H9 (cell line): ENCODE results near the gene TEX26. TPM values are rescaled to one million over a fixed set of nuclear protein-coding genes. Genes with fewer than 3 reads are reported as not detected.

Source experiments
- DNase-seq: peaks from one replicate; pipeline ENCODE4 v3.0.0-alpha.2; 2017
- H2AFZ ChIP-seq: one replicate; pipeline ENCODE4 v1.6.1; 2013; ENCODE audit warnings: mild to moderate bottlenecking, low read length, control low read depth, moderate library complexity
- H2AK5ac ChIP-seq: 2 replicates; pipeline ENCODE4 v1.6.1; 2013; ENCODE audit warnings: low read length, control low read depth, mixed read lengths; ENCODE audit not compliant: insufficient read length
- H2BK120ac ChIP-seq: one replicate; pipeline ENCODE4 v1.6.1; 2013; ENCODE audit warnings: low read depth, mild to moderate bottlenecking, low read length, control low read depth, inconsistent platforms; ENCODE audit not compliant: poor library complexity, severe bottlenecking
- H2BK12ac ChIP-seq: 2 replicates; pipeline ENCODE4 v1.6.1; 2013; ENCODE audit warnings: low read length, control low read depth, mixed read lengths, low read depth; ENCODE audit not compliant: insufficient read length
- H2BK15ac ChIP-seq: 2 replicates; pipeline ENCODE4 v1.6.1; 2013; ENCODE audit warnings: low read depth, low read length, control low read depth
- H2BK20ac ChIP-seq: one replicate; pipeline ENCODE4 v1.6.1; 2013; ENCODE audit warnings: low read depth, mild to moderate bottlenecking, low read length, control low read depth, inconsistent platforms; ENCODE audit not compliant: poor library complexity, severe bottlenecking
- H2BK5ac ChIP-seq: 2 replicates; pipeline ENCODE4 v1.6.1; 2013; ENCODE audit warnings: low read length, control low read depth, mixed read lengths; ENCODE audit not compliant: insufficient read length
- H3K14ac ChIP-seq: 2 replicates; pipeline ENCODE4 v1.6.1; 2013; ENCODE audit warnings: low read length, control low read depth; ENCODE audit not compliant: insufficient read depth
- H3K18ac ChIP-seq: 2 replicates; pipeline ENCODE4 v1.6.1; 2013; ENCODE audit warnings: low read depth, mild to moderate bottlenecking, mixed read lengths, low read length, control low read depth; ENCODE audit not compliant: insufficient read length
- H3K23ac ChIP-seq: 2 replicates; pipeline ENCODE4 v1.6.1; 2013; ENCODE audit warnings: low read length, control low read depth, mixed read lengths, low read depth; ENCODE audit not compliant: insufficient read length
- H3K23me2 ChIP-seq: 2 replicates; pipeline ENCODE4 v1.6.1; 2013; ENCODE audit warnings: low read depth, mild to moderate bottlenecking, mixed read lengths, low read length, control low read depth; ENCODE audit not compliant: insufficient read length, poor library complexity, severe bottlenecking
- H3K27ac ChIP-seq: 2 replicates; pipeline ENCODE4 v1.5.1; 2013; ENCODE audit warnings: low read length, control low read depth, mixed read lengths, low read depth; ENCODE audit not compliant: insufficient read length
- H3K27me3 ChIP-seq: 2 replicates; pipeline ENCODE4 v1.6.1; 2013; ENCODE audit warnings: low read length, control low read depth, inconsistent platforms; ENCODE audit not compliant: insufficient read depth
- H3K4ac ChIP-seq: 2 replicates; pipeline ENCODE4 v1.6.1; 2013; ENCODE audit warnings: low read depth, mild to moderate bottlenecking, control low read depth, inconsistent platforms, low read length, moderate library complexity
- H3K4me1 ChIP-seq: 2 replicates; pipeline ENCODE4 v1.6.1; 2013; ENCODE audit warnings: low read length, control low read depth, inconsistent platforms; ENCODE audit not compliant: insufficient read depth
- H3K4me2 ChIP-seq: 2 replicates; pipeline ENCODE4 v1.6.1; 2013; ENCODE audit warnings: low read length, control low read depth, mixed read lengths; ENCODE audit not compliant: insufficient read length, insufficient read depth
- H3K56ac ChIP-seq: 2 replicates; pipeline ENCODE4 v1.6.1; 2013; ENCODE audit warnings: low read depth, mild to moderate bottlenecking, mixed read lengths, low read length, control low read depth; ENCODE audit not compliant: insufficient read length
- H3K79me1 ChIP-seq: 2 replicates; pipeline ENCODE4 v1.6.1; 2013; ENCODE audit warnings: low read depth, mild to moderate bottlenecking, moderate library complexity, low read length, control low read depth, inconsistent platforms; ENCODE audit not compliant: insufficient read depth, poor library complexity, severe bottlenecking
- H3K79me2 ChIP-seq: 2 replicates; pipeline ENCODE4 v1.6.1; 2013; ENCODE audit warnings: low read length, control low read depth, inconsistent platforms; ENCODE audit not compliant: insufficient read depth
- H3K9ac ChIP-seq: 2 replicates; pipeline ENCODE4 v1.6.1; 2013; ENCODE audit warnings: low read length, control low read depth, mixed read lengths; ENCODE audit not compliant: insufficient read length; ENCODE audit errors: extremely low read depth
- H3K9me3 ChIP-seq: one replicate; pipeline ENCODE4 v1.6.1; 2013; ENCODE audit warnings: low read depth, low read length, inconsistent platforms; ENCODE audit not compliant: control insufficient read depth
- H3T11ph ChIP-seq: one replicate; pipeline ENCODE4 v1.6.1; 2013; ENCODE audit warnings: mild to moderate bottlenecking, low read length, control low read depth, inconsistent platforms
- H4K20me1 ChIP-seq: one replicate; pipeline ENCODE4 v1.6.1; 2013; ENCODE audit not compliant: control insufficient read depth, insufficient read length, insufficient read depth
- H4K5ac ChIP-seq: 2 replicates; pipeline ENCODE4 v1.6.1; 2013; ENCODE audit warnings: low read depth, mild to moderate bottlenecking, mixed read lengths, low read length, control low read depth; ENCODE audit not compliant: insufficient read length
- H4K8ac ChIP-seq: replicated peaks from 2 replicates; pipeline ENCODE4 v1.6.1; 2013; ENCODE audit warnings: low read length, control low read depth, mixed read lengths, low read depth; ENCODE audit not compliant: insufficient read length
- H4K91ac ChIP-seq: 2 replicates; pipeline ENCODE4 v1.6.1; 2013; ENCODE audit warnings: low read depth, mild to moderate bottlenecking, moderate library complexity, mixed read lengths, low read length, control low read depth; ENCODE audit not compliant: insufficient read length
- H3K27ac Mint-ChIP-seq, 3 experiments: 2 replicates in 2 of 3; 3 replicates in 1 of 3; pipeline ENCODE4 v1.8.0; 2020 to 2021; ENCODE audit warnings: mixed read lengths in 3 of 3, mild to moderate bottlenecking in 1 of 3, moderate library complexity in 1 of 3
- H3K27me3 Mint-ChIP-seq: 2 replicates; pipeline ENCODE4 v1.8.0; 2021; ENCODE audit warnings: low read depth, mild to moderate bottlenecking, moderate library complexity, mixed read lengths
- H3K36me3 Mint-ChIP-seq, 3 experiments: 2 replicates in 2 of 3; 3 replicates in 1 of 3; pipeline ENCODE4 v1.8.0; 2020 to 2021; ENCODE audit warnings: low read depth in 3 of 3, mixed read lengths in 3 of 3; ENCODE audit not compliant: insufficient read depth in 1 of 3
- H3K4me1 Mint-ChIP-seq, 2 experiments: 2 replicates each; pipeline ENCODE4 v1.8.0; 2020; ENCODE audit warnings: mixed read lengths in 2 of 2
- H3K4me3 Mint-ChIP-seq, 2 experiments: 2 replicates in 1 of 2; 3 replicates in 1 of 2; pipeline ENCODE4 v1.8.0; 2020 to 2021; ENCODE audit warnings: mild to moderate bottlenecking in 2 of 2, mixed read lengths in 2 of 2, moderate library complexity in 1 of 2
- H3K9me3 Mint-ChIP-seq, 2 experiments: 2 replicates in 1 of 2; 3 replicates in 1 of 2; pipeline ENCODE4 v1.8.0; 2020; ENCODE audit warnings: mild to moderate bottlenecking in 2 of 2, mixed read lengths in 2 of 2, moderate library complexity in 1 of 2
- WGBS: extraction: QIAGEN DNeasy Blood & Tissue Kit; methylation state at CpG from one replicate; pipeline ENCODE4 v1.1.7; 2013; ENCODE audit warnings: missing lambda C conversion rate, low lambda C conversion rate, mixed read lengths; ENCODE audit not compliant: insufficient read length; ENCODE audit errors: extremely low coverage; 5-methylcytosine and 5-hydroxymethylcytosine counted together
- total RNA-seq: library from RNA; stranded (reverse); gene quantifications from 2 replicates; pipeline ENCODE4 v1.2.1, GENCODE V29; 2021
- TF ChIP-seq, protein P1 (sequence below): fragments of 200-600 bp; sonication (generic); conservative IDR thresholded peaks from 3 replicates; pipeline ENCODE4 v1.8.0; 2021; ENCODE audit warnings: antibody characterized with exemption, mild to moderate bottlenecking

TEX26 gene
- total RNA-seq, 1 experiment from 2014 or later = not detected

- H2AFZ ChIP-seq = no peak overlapping the region
Observed at GRCh38 chr13:30923418-30923817, 9.0 kb upstream of the TEX26 start.

More at GRCh38 chr13:30923418-30923817, 9.0 kb upstream of the TEX26 start:
- H3K4me2 ChIP-seq = no peak overlapping the region
- no peak overlapping the region for H3K18ac ChIP-seq
- no peak for DNase-seq
- peak overlapping the region in 1 of 3 experiments; percentile 0; a peak in 1 of 7 replicates for H3K27ac Mint-ChIP-seq
- H4K8ac ChIP-seq = no peak overlapping the region
- no peak overlapping the region for H2AK5ac ChIP-seq
- no peak overlapping the region for H3K9ac ChIP-seq
- no peaks in the 10 kb centered on the region for H3K9me3 ChIP-seq
- no peak overlapping the region for H3K27ac ChIP-seq
- no peak overlapping the region for H3T11ph ChIP-seq
- no peaks in the 10 kb centered on the region for H3K79me1 ChIP-seq
- H2BK20ac ChIP-seq = no peak overlapping the region
- H3K4ac ChIP-seq = no peak overlapping the region
- no peak overlapping the region for H2BK15ac ChIP-seq
- H4K20me1 ChIP-seq = no peaks in the 10 kb centered on the region
- no peaks in the 10 kb centered on the region for H3K36me3 Mint-ChIP-seq
- no peaks in the 10 kb centered on the region for H3K9me3 Mint-ChIP-seq
- H3K79me2 ChIP-seq = no peaks in the 10 kb centered on the region
- no peak overlapping the region for H2BK5ac ChIP-seq
- no peaks in the 10 kb centered on the region for H3K23me2 ChIP-seq
- H3K23ac ChIP-seq = no peak overlapping the region
- no peak overlapping the region for H3K14ac ChIP-seq
- no peak overlapping the region for H4K91ac ChIP-seq
- no peak overlapping the region for H3K4me3 Mint-ChIP-seq
- H4K5ac ChIP-seq = no peak overlapping the region
- H3K56ac ChIP-seq = no peak overlapping the region
- no CpG with 5 or more reads among the region's 1 CpG for WGBS
- TF ChIP-seq, protein P1, sequence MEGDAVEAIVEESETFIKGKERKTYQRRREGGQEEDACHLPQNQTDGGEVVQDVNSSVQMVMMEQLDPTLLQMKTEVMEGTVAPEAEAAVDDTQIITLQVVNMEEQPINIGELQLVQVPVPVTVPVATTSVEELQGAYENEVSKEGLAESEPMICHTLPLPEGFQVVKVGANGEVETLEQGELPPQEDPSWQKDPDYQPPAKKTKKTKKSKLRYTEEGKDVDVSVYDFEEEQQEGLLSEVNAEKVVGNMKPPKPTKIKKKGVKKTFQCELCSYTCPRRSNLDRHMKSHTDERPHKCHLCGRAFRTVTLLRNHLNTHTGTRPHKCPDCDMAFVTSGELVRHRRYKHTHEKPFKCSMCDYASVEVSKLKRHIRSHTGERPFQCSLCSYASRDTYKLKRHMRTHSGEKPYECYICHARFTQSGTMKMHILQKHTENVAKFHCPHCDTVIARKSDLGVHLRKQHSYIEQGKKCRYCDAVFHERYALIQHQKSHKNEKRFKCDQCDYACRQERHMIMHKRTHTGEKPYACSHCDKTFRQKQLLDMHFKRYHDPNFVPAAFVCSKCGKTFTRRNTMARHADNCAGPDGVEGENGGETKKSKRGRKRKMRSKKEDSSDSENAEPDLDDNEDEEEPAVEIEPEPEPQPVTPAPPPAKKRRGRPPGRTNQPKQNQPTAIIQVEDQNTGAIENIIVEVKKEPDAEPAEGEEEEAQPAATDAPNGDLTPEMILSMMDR = no peak
- no peak overlapping the region for H2BK12ac ChIP-seq
- no peaks in the 10 kb centered on the region for H3K4me1 ChIP-seq
- no peak overlapping the region for H2BK120ac ChIP-seq
- peaks cover 8 to 13% of the 10 kb centered on the region in 2 experiments for H3K4me1 Mint-ChIP-seq
- no peaks in the 10 kb centered on the region for H3K27me3 ChIP-seq
- no peaks in the 10 kb centered on the region for H3K27me3 Mint-ChIP-seq
